PFSK-1 (cell line): Measurements from ENCODE around the gene TRMU.

Experiments used
- FOXP2 ChIP-seq: optimal IDR thresholded peaks from 2 replicates; pipeline ENCODE3; 2011; ENCODE audit warnings: borderline replicate concordance, control low read depth, inconsistent platforms; ENCODE audit not compliant: insufficient read depth; ENCODE audit errors: extremely low read length, extremely low read depth
- POLR2AphosphoS5 ChIP-seq: IDR thresholded peaks from 2 replicates; pipeline ENCODE4 v1.6.1; 2012; ENCODE audit warnings: low read depth, mild to moderate bottlenecking, control low read depth, low read length, moderate library complexity
- REST ChIP-seq, 2 experiments: IDR thresholded peaks; 2 replicates each; pipeline versions ENCODE4 v1.6.1 to v1.8.0; 2011 to 2012; ENCODE audit warnings: low read depth in 2 of 2, low read length in 2 of 2, control low read depth in 1 of 2, inconsistent platforms in 1 of 2, mild to moderate bottlenecking in 1 of 2, moderate library complexity in 1 of 2; ENCODE audit not compliant: insufficient read depth in 1 of 2
- SIN3A ChIP-seq: IDR thresholded peaks from 2 replicates; pipeline ENCODE4 v1.6.1; 2012; ENCODE audit warnings: mild to moderate bottlenecking, low read length, moderate library complexity, borderline replicate concordance; ENCODE audit not compliant: insufficient read depth
- TAF1 ChIP-seq: IDR thresholded peaks from 2 replicates; pipeline ENCODE4 v1.6.1; 2012; ENCODE audit warnings: low read length, control low read depth, borderline replicate concordance; ENCODE audit not compliant: insufficient read depth

- TF ChIP-seq POLR2AphosphoS5 (no peak), REST (IDR thresholded peaks at IDR 0.05; ENCODE audit: insufficient read depth in 1 of 2, low read depth in 2 of 2, low read length in 2 of 2) (no peak), SIN3A (no peak), TAF1 (no peak), FOXP2 (no peak)
Observed at GRCh38 chr22:46369716-46370583, 34.4 kb downstream of the TRMU start.
